GM19240 (cell line): ENCODE results near the gene CFAP53.
"Not testable (repeated sequence)": the region's sequence is repeated elsewhere in the genome, so short reads cannot be mapped to it uniquely, and the experiment has no call there.

Experiments used
- DNase-seq: peaks from one replicate; pipeline ENCODE4 v3.0.0; 2011; ENCODE audit warnings: low spot score; ENCODE audit not compliant: insufficient read length

Gene CFAP53

GRCh38 chr18:50273203-50274043 lies 7.1 kb upstream of the CFAP53 start:
- no peak for DNase-seq

- no peak for DNase-seq
Observed at GRCh38 chr18:50272568-50272967, 6.3 kb upstream of the CFAP53 start.

- DNase-seq = peak; percentile 97
Observed at GRCh38 chr18:50268022-50268747, 1.9 kb upstream of the CFAP53 start.

DNA sequence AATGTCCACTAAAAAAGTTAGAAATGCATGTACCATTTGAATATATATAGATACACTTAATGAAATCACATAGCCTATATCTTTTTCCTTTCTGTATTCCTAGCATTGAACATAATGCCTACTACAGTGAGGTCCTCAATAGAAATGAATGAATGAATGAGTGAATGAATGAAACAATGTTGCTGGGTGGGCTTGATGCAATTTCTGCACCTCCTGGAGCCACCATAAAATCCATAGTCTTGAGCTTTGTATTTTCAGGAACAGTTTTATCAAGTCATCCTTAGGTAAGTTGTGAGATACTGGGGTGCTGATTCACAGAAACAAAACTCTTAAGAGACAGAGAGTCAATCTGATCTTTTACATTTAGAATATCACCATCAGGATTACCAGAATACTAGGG lies 3.3 kb downstream of the CFAP53 start:
- DNase-seq = no peak

- DNase-seq = no peak
Observed at GRCh38 chr18:50250935-50251334, 15.4 kb downstream of the CFAP53 start.

DNA sequence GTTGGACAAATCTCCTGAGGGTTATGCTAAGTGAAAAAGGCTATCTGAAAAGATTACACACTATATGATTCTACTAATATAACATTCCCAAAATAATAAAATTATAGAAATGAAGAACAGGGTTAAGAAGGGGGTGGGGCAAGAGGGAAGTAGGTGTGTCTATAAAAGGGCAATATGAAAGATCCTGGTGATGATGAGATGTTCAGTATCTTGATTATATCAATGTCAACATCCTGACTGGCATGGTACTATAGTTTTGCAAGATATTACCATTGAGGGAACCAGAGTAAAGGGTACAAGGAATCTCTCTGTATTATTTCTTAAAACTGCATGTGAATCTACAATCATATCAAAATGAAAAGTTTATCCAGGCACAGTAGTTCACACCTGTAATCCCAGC lies 16.7 kb downstream of the CFAP53 start:
- no peak for DNase-seq

DNA sequence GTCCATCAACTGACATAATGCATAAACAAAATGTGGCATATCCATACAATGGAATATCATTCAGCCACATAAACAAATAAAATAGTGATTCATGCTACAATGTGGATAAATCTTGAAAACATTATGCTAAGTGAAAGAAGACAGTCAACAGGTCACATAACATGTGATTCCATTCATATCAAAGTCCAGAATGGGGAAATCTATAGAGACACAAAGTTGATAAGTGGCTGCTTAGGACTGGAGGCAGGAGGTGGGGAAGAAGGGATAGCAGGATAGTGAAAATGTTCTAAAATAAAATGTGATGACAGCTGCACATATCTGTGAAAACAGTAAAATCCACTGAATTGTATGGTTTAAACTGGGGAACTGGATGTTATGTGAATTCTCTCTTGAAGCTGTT lies 18.7 kb downstream of the CFAP53 start:
- DNase-seq = no peak

DNA sequence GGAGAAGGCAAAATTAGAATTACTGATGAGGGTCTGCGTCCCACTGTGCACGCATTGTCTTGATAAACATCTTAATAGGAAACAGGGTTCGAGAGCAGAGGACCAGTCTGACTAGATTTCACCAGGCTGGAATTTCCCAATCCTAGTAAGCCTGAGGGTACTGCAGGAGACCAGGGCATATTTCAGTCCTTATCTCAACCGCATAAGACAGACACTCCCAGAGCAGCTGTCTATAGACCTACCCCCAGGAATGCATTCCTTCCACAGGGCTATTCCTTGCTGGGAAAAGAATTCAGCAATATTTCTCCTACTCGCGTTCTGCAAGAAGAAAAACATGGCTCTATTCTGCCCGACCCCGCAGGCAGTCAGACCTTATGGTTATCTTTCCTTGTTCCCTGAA lies 24.5 kb downstream of the CFAP53 start:
- not testable (repeated sequence) for DNase-seq

GRCh38 chr18:50240080-50240563 lies 26.2 kb downstream of the CFAP53 start:
- DNase-seq = no peak

DNA sequence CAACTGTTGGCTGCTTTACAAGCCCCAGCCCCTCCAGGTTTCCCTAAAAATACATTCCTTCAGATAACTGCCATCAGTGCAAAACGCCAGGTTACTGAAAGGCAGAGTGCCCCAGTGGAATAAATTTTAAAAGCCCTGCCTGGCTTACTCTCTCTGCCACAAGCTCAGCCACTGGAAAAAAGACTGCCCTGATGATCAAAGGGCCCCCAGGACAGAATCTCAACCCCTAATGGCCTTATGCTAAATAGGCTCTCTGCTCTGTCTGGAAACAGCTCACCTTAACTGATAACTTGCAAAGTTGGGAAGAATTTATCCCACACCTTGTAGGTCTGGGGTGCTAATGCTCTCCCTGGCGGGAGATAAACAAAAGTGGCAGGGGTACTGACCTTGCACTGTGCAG lies 33.9 kb downstream of the CFAP53 start:
- DNase-seq = no peak

GRCh38 chr18:50231621-50232020 lies 34.7 kb downstream of the CFAP53 start:
- DNase-seq = no peak

DNA sequence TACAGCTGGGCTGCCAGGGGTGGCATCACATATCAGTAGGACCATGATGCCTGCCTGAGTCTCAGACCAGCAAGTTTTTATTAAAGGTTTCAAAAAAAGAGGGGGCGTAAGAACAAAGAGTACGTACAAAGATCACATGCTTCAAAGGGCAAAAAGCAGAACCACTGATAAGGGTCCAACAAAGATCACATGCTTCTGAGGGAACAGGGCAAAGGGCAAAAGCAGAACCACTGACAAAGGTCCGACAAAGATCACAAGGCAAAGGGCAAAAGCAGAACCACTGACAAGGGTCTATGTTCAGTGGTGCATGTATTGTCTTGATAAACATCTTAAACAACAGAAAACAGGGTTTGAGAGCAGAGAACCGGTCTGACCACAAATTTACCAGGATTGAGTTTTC lies 46.0 kb downstream of the CFAP53 start:
- DNase-seq = not testable (repeated sequence)

DNA sequence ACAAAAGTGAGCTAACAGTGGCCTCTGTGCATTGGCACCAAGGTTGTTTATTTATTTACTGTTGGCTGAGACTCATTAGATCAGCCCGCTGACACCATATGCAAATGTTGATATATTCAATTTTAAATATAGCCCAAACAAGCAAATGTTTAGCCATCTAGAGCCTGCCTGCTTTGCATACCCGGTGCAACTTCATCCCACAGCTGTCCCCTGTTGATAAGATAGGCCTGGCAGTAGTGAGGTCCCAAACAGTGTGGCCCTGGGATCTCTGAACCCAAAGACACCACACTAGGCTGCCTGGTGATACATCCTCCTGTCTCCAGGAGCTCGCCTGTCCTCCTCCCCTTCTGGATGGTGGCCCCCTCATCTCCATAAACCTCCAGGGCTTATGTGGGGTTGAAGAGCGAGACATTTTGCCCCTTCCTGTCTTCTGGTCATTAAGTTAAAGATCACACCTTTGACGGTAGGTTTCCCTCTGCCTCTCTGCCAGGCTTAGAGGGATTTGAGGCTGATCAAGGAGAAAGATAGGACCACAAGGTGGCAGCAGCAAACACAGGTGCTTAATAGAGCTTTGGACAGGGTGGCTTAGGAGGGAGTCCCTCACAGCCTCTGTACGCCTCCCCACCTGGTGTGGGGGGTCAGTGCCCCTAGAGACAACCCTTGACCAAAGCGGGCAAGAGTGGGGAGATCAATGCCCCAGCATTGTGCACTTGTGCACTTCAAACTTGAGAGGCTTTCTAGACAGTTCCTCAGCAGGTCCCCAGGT lies 47.7 kb downstream of the CFAP53 start:
- no peak for DNase-seq

- DNase-seq = no peak
Observed at GRCh38 chr18:50209311-50209710, 57.0 kb downstream of the CFAP53 start.

DNA sequence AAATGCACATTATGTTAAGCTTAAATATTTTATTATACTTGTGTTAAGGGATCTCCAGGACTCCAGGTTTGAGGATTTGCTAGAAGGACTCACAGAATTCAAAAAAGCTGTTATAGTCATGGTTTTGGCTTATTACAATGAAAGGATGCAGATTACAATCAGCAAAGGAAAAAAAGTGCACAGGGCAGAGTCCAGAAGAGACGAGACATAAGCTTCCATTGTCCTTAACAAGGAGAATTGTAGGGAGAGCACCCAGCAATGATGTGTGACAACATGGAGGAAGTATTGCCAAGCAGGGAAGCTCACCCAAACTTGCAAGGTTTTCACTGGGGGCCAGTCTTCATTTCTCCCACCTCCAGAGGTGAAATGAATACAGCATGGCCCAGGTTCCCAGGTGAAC lies 58.6 kb downstream of the CFAP53 start:
- no peak for DNase-seq

DNA sequence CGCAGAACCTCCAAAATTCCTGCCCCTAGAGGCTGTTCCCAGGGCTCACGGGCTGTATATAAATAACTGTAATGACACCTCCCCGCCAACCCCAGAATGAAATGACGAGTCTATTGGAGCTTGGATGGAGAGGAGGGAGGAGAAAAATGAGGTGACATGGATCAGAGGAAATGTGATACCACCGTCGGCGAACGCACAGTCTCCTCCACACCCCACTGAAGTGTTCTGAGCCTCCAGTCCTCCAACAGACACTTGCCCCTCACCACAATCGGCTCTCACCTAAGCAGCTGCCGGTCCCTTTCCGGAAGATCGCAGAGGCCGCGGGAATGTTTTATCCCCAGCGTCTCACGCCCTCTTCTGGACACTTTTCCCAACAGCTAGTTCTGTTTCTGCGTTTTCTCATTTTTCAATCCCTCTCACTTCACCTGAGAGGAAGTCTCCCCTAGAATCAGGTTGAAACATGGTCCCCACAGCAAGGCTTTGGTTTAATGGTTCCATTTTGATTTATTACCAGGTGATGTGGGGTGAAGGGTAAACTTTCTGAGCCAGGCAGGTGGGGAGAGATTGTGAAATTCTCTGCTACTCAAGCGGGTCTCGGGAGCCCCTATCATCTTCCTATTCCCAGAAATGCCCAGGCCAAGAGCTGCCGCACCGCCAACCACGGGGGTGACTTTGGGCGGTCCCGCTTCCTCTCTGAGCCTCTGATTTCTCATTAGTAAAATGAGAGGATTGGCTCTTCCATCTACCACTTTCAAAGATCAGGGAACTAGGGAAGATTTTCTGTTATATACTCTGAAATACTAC lies 62.3 kb downstream of the CFAP53 start:
- DNase-seq = no peak

- no peak for DNase-seq
Observed at GRCh38 chr18:50201476-50202018, 64.7 kb downstream of the CFAP53 start.

- DNase-seq = no peak
Observed at GRCh38 chr18:50199921-50200320, 66.4 kb downstream of the CFAP53 start.

GRCh38 chr18:50199346-50199855 lies 66.9 kb downstream of the CFAP53 start:
- DNase-seq = no peak

- no peak for DNase-seq
Observed at GRCh38 chr18:50196261-50196660, 70.0 kb downstream of the CFAP53 start.

DNA sequence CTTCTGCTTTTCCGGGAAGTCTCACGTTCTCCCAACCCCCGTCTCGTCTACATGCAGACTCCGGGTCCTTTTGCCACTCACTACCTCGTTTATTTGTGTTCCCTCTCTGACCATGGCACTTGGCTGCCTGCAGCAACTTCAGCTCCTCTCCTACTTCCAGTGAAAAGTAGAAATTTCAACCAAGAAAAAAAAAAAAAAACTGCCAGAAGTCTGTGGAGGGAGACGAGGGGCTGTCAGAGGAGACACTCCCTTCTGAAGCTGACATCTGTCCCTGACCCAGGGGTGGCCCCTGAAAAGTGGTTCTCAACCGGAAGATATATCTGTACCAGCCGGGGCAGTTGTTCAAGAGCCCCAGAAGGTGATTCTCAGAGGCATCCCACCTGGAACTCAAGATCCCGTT lies 70.6 kb downstream of the CFAP53 start:
- DNase-seq = no peak
